Measurements from ENCODE around the gene LY6G6D.

GRCh38 chr6:31689249-31690110 is 25.7 kb upstream of the LY6G6D start:
- TF ChIP-seq POLR2A (IDR thresholded peaks at IDR 0.05): no peak
- peak in 1 of 5 experiments; percentile 27 for TF ChIP-seq CTCF (IDR thresholded peaks at IDR 0.05)

Measured in tibial nerve (tissue), 3 donors.